Measurements from ENCODE around the gene NUP54.

NUP54 gene

GRCh38 chr4:76148142-76148865, at the start of gene NUP54:
NUP54 (minus strand) TSS chr4:76148397; CDS start chr4:76148374, 23 bp downstream.
- DNase-seq (ENCODE audit: low read depth): peak; percentile 91
- TF ChIP-seq, protein P1, sequence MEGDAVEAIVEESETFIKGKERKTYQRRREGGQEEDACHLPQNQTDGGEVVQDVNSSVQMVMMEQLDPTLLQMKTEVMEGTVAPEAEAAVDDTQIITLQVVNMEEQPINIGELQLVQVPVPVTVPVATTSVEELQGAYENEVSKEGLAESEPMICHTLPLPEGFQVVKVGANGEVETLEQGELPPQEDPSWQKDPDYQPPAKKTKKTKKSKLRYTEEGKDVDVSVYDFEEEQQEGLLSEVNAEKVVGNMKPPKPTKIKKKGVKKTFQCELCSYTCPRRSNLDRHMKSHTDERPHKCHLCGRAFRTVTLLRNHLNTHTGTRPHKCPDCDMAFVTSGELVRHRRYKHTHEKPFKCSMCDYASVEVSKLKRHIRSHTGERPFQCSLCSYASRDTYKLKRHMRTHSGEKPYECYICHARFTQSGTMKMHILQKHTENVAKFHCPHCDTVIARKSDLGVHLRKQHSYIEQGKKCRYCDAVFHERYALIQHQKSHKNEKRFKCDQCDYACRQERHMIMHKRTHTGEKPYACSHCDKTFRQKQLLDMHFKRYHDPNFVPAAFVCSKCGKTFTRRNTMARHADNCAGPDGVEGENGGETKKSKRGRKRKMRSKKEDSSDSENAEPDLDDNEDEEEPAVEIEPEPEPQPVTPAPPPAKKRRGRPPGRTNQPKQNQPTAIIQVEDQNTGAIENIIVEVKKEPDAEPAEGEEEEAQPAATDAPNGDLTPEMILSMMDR (conservative IDR thresholded peaks at IDR 0.05; ENCODE audit: low read length): no peak
- peak within 1 kb of the TSS; percentile 77 for H3K4me3 ChIP-seq (ENCODE audit: low read length)

DNA sequence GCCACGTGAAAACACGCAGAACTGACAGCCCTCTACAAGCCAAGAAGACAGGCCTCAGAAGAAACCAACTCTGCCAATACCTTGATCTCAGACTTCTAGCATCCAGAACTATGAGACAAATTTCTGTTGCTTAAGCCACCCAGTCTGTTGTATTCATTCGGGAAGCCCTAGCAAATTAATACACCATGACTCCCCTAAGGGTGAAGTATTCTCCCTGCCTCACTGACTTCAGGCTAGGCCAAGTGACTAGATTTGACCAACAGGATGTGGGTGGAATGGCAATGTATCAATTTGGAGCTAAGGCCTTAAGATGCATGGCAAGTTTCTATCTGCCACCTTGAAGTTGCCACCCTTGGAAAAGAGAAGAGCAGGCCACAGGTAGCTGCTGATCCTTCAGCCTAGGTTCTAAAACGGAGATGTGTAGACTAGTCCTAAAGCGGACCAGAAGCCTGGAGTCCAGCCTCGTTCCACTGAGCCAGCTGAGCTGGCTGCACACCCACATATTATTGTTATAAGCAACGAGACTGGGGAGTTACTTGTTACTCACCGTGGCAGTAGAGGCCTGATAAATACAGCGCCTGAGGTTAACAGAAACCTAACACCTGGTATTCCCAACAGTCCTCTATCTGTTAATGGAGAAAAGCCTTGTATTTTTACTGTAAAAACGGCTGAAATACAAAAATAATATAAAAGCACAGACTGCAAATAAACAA, 49.0 kb upstream of the NUP54 start:
- H3K4me3 ChIP-seq (ENCODE audit: low read length): no peak overlapping the region
- peak; percentile 75 for DNase-seq (ENCODE audit: low read depth)

GRCh38 chr4:76196376-76196775, 48.2 kb upstream of the NUP54 start:
- no peak overlapping the region for H3K4me3 ChIP-seq (ENCODE audit: low read length)
- TF ChIP-seq, protein P1 (conservative IDR thresholded peaks at IDR 0.05; ENCODE audit: low read length): no peak
- no peak for DNase-seq (ENCODE audit: low read depth)

More for the DNA sequence above, 49.0 kb upstream of the NUP54 start:
- TF ChIP-seq, protein P1 (conservative IDR thresholded peaks at IDR 0.05; ENCODE audit: low read length): no peak

DNA sequence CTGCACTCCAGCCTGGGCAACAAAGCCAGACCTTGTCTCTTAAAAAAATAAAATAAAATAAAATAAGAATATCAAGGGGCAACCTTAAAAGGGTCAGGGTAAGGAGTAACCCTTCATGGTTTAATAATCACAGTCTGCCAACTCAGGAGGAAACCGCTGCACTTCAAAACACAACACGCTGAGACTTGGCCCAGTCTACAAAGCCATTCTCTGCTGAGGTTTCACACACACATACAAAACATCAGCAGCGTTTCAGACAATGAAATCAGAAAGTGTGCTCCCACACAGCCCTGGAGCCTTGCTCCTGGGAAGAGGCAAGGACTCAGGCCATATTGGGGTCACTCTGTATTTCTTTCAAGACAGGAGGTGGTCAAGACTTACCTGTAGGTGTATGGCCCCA, 47.1 kb upstream of the NUP54 start:
- no peak overlapping the region for H3K4me3 ChIP-seq (ENCODE audit: low read length)
- DNase-seq (ENCODE audit: low read depth): no peak
- TF ChIP-seq, protein P1 (conservative IDR thresholded peaks at IDR 0.05; ENCODE audit: low read length): no peak

DNA sequence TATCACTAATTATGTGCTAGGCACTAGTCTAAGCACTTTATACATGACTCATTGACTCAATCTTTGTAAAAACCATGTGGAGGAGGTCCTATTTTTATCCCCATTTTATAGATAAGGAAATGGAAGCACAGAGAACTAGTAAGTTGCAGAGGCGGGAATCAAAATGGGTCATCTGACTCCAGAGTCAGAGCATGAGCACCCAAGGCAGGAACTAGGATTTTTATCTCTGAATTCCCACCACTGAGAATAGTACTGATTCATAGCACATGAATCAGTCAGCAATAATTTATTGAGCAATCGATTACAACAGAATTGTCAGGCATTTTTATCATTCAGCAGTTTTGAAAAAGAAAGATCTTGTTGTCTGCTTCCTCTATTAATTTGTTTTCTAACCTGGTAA, 46.1 kb upstream of the NUP54 start:
- TF ChIP-seq, protein P1 (conservative IDR thresholded peaks at IDR 0.05; ENCODE audit: low read length): no peak
- DNase-seq (ENCODE audit: low read depth): peak; percentile 90
- no peak overlapping the region for H3K4me3 ChIP-seq (ENCODE audit: low read length)

DNA sequence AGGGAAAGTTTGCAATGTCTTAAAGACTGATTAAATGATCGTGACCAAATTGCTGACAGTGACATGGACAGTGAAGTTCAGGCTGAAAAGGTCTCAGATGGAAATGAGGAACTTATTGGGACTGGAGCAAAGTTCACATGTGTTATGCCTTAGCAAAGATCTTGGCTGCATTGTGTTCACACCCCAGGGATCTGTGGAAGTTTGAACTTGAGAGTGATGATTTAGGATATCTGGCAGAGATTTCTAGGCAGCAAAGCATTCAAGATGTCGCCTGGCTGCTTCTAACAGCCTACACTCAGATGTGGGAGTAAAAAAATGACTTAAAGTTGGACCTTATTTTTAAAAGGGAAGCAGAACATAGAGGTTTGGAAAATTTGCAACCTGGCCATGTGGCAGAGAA, 44.0 kb upstream of the NUP54 start:
- peak; percentile 29 for DNase-seq (ENCODE audit: low read depth)
- TF ChIP-seq, protein P1 (conservative IDR thresholded peaks at IDR 0.05; ENCODE audit: low read length): no peak
- no peak overlapping the region for H3K4me3 ChIP-seq (ENCODE audit: low read length)

- TF ChIP-seq, protein P1 (conservative IDR thresholded peaks at IDR 0.05; ENCODE audit: low read length): no peak
- no peak overlapping the region for H3K4me3 ChIP-seq (ENCODE audit: low read length)
- DNase-seq (ENCODE audit: low read depth): no peak
These were observed 40.4 kb upstream of the NUP54 start for GRCh38 chr4:76188557-76188956.

All from AG10803 (cell line).